Umbilical cord (tissue), 2 donors: ENCODE measurements around the gene AIF1L. TPM values are rescaled to one million over a fixed set of nuclear protein-coding genes. Genes with fewer than 3 reads are reported as not detected.

Source experiments
- DNase-seq: peaks from one replicate; pipeline ENCODE4 v3.0.0-alpha.2; 2015; ENCODE audit warnings: low spot score
- total RNA-seq: library from RNA; depleted of rRNA; stranded (reverse); fragments of >200 nt; gene quantifications from one replicate; pipeline ENCODE4 v1.2.3, GENCODE V29; 2014; ENCODE audit warnings: low replicate concordance; ENCODE audit not compliant: insufficient read depth

AIF1L gene
- total RNA-seq: 35.4 TPM

DNA sequence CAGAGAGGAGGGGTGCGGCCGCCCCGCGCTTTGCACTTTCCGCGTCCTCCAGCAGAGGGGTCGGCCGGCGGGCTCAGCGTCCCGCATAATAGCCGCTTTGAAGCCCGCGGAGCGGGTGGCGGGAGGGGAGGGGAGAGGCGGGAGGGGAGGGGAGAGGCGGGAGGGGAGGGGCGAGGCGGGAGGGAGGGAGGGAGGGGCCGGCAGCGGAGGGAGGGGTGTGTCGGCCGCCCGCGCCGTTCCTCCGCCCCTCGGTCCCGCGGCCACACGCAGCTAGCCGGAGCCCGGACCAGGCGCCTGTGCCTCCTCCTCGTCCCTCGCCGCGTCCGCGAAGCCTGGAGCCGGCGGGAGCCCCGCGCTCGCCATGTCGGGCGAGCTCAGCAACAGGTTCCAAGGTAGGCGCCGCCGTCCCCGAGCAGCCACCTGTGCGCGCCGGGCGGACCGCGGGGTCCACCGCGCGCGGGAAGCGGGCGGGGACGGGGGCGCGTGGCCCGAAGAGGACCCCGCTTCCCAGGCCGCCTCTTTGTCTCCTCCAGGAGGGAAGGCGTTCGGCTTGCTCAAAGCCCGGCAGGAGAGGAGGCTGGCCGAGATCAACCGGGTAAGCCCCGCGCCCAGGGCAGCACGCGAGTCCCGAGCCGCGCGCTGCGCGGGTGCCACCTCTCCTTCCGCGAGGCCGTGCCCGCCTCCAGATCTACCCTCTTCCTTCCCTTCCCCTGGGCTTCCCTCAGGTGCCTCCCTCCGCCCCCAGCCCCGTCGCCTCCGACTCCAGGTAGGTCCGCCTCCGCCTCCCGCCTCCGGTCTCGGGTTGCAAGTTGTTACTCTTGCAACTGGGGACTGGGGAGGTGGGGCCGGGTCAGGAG, at the start of gene AIF1L:
Gene AIF1L, plus strand, starts transcription at position 263 of the 857 bp plus-strand sequence. Its CDS starts 99 bp downstream, at position 362.
- DNase-seq: peak; percentile 26

DNA sequence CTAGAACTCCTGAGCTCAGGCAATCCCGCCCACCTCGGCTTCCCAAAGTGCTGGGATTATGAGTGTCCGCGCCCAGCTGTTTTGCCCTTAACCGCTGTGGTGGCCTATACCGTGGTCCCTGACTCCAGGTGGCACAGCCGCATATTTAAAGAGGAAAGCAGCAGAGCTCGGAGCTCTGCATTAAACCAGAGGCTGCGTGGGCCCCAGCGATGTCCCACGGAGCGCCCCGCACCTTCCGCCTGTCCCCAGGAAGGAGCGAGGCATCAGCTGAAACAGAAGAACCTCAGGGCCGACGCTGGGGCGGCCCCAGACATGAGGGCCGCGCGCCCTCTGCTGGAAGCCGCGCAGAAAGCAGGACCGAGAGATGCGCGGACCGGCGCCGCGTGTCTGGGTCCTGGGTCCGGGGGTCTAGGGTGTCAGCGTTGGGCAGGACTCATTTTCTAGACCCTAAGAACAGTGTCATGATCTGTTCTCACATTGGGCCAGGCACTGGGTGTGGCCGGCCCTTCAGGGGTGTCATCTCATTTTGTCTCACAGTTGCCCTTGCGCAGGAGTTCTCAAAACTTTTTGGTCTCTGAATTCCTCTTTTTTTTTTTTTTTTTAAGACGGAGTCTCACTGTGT, 49.6 kb upstream of the AIF1L start:
- peak; percentile 66 for DNase-seq

DNA sequence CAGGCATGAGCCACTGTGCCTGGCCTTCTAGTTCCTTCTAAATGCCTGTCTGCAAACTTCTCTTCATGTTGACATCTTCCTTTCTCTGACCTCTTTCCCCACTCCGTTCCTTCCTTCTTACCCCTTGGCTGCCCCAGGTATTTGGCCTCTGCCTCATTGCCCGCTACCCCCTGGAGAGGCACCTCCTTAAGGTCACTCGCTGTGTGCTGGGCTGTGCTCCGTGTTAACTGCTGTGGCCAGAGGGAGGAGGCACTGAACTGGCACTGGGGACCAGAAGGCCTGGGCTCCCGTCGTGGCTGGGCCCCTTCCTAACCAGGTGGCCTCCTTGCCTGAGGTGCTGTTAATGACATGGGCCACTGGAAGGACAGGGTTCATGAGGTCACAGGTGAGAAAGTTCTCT, 48.0 kb upstream of the AIF1L start:
- DNase-seq: no peak

DNA sequence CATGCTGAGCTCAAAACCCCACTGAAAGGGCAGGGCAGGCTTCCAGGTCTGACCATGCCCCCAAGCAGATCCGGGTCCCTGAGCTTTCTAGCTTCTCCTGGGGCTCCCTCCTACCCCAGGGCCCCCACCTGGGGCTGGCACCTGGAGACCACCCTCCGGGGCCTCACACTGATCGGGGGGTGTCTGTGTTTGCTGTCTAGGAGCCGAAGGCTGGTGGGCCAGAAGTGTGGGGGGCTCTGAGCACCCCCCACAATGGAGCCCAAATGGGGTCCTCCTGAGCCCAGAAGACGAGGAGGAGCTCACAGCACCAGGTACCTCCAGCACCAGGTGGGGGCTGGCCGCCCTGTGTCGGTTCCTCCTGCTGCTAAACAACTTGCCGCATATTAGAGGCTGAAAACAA, 47.5 kb upstream of the AIF1L start:
- DNase-seq: no peak

DNA sequence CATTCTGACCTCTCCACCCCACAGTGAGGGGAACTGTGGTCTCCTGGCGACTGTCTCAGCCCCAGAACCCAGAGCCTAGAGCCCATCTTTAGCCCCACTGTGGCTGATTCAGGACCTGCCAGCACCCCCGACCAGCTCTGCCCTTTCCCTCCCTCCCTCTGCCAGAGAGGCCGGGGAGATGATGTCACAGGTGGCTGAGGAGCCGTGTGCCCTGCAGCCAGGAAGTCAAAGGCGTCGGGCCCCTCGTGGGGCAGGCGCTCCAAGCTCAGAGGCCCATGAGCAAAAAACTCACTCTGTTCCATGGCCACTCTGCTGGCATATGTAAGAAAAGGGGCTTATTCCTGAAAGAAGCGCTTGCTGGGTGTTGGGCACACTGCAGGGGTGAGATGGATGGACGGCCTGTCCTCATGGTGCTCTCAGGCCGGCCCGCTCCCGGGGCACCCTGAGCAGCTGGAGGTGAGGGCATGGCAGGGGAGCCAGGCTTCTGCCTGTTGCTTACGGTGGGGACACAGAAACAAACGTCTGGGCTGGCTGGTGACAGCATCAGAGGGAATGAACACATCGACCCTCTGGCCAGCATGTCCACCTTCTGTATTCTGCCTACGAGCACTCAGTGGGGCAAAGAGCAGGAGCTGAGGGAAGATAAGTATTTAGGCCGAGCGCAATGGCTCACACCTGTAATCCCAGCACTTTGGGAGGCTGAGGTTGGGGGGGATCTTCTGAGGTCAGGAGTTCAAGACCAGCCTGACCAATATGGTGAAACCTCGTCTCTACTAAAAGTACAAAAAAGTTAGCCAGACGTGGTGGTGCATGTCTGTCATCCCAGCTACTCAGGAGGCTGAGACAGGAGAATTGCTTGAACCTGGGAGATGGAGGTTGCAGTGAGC, 46.3 kb upstream of the AIF1L start:
- no peak for DNase-seq

DNA sequence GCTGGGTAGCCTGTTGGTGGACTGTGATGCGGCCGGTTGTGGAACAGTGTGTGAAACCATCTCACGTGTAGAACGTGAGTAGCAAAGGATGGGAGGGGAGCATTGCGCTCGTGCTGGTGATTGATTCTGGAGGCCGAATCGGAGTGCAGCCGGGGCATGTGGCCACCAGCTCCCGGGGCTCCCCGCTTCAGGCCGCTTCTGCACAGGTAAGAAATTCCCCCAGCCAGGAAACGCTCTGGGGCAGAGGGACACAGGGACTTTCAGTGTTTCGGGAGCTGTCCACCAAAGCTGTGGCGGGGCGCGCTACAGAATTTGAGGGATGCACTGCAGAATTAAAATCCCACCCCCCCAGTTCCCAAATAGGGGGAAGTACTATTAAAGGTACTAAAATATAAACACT, 45.5 kb upstream of the AIF1L start:
- DNase-seq: no peak

DNA sequence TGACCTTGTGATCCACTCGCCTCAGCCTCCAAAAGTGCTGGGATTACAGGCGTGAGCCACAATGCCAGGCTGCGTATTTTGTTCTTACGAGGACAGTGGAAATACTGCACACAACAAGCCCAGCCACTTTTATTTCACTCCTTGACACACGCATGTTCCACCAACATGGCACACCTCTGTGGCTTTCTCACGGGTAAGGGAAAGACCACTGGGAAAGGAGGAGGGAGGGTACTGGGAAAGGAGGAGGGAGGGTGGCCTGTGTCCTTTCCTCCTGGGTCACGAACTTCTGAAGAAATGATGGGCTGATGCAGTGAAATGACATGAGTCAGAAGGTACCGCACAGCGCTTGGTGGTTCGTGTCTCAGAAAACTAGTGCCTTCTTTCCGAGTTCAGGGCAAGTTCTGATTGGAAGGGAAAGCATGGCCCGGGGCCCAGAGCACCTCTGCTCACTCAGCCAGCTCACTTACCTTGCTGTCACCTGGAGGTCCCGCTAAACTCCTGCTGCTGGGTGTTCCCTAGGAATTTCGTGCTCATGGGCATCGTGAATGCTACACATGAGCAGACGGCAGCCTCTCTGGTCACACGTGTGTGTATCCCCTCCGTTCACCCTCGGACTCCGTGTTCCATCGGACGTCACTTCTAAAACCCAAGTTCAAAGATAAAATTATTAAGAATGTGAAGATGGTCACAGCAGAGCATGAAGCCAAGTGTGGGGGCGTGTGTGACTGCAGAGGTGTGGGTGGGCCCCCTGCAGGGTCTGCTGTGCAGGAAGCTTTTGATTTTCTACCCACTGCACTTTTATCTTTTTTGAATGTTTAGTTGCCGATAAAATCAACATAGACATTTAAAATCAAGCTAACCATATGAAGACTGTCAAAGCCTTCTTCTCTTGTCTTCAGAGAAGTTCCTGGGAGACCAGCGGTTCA, 44.5 kb upstream of the AIF1L start:
- no peak for DNase-seq

DNA sequence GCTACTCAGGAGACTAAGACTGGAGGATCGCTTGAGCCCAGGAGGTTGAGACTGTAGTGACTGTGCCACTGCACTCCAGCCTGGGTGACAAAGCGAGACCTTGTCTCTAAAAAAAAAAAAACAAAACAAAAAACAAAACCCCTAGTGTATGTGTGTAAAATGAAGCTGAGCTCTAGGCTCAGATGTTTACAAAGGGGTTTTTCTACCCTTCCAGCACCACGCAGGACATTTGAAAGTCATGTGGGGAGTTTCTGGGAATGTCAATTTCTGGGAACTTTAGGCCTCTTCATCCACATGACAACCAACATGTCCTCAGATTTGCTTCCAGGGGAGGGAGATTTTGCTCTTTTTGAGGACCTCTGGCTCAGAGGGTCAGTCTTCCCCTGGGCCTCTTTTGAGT, 42.4 kb upstream of the AIF1L start:
- DNase-seq: no peak

DNA sequence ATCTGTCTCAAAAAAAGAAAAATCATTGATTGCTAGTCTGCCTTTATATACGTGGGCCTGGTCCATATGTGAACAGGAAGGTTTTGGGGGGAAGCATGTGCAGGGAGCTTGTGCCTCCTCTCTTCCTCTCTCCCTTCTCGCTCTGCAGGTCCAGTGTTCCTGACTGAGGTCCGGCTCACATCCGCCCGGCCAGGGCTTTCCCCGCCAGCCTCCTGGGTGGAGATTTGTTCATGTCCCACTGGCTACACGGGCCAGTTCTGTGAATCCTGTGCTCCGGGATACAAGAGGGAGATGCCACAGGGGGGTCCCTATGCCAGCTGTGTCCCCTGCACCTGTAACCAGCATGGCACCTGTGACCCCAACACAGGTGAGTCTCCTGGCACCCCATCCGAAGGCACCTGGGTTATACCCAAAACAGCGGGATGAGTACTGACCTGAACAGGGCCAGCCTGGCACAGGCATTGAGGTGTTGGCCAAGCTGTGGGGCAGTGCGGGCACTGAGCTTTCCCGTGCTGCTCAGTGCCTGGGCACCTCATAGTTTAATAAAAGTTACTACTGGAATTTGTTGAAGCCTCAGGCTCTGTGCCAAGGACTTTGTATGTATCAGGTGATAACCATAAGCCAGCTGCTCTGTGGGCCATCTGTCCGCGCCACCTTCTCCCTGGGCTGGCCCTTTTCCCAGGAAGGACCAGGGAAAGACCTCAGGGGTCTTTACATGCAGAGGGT, 39.4 kb upstream of the AIF1L start:
- DNase-seq: no peak

DNA sequence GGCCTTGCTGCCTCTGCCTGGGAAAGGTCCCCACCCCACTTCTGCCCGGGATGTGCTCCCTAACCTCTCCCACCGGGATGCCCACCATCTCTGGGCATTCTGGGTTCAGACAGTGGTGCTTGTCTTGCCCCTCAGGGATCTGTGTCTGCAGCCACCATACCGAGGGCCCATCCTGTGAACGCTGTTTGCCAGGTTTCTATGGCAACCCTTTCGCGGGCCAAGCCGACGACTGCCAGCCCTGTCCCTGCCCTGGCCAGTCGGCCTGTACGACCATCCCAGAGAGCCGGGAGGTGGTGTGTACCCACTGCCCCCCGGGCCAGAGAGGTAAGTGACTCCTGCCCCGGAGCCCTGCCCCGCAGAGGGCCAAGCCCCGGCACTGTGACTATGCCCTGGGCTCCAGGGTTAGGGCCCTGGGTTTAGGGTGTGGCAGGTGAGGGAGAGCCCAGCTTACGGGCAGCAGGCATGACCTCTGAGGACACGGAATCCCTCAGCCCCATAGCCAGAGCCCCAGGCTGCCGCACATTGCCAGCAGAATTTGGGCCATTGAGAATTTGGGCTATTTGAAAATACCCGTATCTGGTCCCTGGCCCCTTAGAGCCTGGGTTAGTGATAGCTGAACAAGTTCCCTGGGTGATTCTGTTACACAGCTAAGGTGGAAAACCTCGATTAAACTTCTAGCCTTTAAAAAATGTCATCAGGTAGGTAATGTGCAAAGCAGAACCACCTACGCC, 35.3 kb upstream of the AIF1L start:
- DNase-seq: no peak

DNA sequence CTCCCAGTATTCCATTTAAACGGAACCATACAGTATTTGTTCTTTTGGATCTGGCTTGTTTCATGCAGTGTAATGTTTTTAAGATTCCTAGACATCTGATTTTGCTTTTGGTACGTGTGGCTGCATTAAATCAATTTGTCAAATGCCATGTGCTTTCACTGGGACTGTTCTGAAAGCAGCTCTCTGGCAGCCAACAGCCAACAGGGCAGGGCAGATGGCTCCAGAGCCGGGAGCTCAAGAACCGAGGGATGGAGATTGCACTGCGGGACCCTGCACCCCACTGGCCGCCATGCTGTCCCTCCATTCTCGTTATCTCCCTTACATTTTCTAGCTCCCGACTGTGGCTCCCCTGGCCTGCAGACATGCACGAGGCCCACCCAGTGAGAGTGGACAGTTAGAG, 33.4 kb upstream of the AIF1L start:
- no peak for DNase-seq

DNA sequence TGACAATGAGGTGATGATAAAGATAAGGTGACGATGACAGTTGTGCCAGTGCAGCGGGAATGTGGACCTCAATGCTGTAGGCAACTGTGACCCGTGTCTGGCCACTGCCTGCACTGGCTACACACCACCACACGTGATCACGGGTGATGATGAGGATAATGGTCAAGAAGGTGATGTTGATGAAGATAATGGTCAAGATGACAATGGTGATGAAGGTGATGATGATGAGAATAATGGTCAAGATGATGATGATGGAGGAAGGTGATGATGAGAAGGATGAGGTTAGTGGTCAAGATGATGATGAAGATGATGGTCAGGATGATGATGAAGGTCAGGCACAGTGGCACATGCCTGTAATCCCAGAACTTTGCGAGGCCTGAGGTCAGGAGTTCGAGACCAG, 30.7 kb upstream of the AIF1L start:
- no peak for DNase-seq

DNA sequence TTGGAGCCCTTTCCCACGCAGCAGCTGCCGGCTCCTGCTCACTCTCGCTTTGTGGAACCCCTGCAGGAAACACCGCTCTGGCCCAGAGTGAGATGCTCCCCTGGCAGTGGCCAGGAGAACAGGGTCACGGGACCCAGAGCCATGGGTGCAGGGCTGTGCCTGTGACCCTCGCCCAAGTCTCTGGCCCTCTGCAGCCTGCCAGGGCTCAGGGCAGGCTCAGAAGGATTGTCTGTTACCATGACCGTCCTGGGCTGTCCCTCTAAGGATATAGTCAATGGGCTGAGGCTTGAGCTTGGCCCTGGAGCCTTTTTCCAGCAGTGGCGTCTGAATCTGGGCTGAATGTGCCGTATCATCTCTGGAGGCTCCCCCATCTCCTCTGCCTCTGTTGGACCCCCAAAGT, 28.7 kb upstream of the AIF1L start:
- no peak for DNase-seq

DNA sequence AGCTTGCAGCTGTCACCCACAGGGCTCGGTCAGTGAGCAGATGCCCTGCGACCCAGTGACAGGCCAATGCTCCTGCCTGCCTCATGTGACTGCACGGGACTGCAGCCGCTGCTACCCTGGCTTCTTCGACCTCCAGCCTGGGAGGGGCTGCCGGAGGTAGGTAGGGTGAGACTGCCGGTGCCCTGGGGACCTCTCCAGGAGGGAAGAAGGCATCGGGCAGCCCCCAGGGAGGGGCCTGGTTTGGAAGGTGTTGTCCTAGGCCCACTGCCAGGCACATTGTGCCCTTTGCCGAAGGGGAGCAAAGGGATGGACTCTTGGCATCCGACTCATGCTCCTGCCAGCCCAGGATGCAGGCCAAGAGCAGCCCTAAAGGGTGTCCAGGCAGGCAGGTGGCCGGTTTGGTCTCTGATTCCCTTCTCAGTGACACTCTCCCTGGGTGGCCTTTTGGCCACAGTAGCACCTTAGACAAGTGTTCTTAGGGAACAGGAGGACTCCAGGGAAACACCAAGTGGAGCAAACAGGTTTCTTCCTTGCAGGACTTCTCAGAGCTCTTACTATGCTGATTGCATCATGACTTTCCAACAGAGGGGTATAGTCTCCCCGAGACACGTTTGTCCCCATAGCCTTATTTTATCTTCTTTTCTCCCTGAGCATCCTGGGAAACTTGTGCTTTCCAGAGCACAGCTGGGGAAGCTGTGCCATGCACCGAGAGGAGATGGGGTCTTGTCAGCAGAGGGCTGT, 28.1 kb upstream of the AIF1L start:
- no peak for DNase-seq

DNA sequence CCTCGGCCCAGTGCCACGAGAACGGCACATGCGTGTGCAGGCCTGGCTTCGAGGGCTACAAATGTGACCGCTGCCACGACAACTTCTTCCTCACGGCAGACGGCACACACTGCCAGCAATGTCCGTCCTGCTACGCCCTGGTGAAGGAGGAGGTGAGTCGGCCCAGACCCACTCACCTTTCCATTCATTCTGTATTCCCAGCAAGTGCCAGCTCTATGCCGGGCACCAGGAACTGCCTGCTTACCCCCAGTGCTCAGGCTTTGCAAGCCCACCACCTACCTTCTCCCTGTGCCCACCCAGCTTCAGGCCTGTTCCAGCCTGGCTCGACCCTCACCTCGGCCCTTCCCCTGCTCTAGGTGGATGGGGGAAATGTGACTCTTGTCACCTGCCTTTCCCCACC, 26.6 kb upstream of the AIF1L start:
- no peak for DNase-seq

DNA sequence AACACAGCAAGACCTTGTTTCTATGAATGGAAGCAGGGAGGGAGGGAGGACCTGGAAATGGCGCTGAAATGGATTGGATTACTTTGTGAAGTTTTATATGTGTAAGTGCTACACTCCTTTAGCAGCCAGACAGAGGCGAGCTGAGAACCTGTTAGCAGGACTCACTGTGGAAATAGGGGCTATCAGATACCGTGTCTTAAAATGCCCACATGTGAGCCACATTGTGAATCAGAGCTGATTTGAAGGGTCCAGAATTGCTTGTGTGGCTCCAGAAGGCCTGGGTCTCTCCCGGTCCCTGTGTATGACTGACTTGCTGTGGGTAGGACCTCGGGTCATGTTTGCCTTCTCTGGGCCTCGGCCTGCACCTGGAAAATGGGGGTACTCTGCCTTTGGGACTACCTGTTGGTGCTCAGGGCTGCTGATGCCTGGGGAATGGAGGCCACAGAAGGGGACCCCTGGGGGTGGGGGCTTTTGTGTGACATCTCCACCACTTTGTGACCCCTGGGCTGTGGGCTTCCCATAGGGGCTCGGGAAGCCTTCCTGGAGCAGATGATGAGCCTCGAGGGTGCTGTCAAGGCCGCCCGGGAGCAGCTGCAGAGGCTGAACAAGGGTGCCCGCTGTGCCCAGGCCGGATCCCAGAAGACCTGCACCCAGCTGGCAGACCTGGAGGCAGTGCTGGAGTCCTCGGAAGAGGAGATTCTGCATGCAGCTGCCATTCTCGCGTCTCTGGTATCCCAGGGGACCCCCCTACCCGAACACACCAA, 24.0 kb upstream of the AIF1L start:
- no peak for DNase-seq

DNA sequence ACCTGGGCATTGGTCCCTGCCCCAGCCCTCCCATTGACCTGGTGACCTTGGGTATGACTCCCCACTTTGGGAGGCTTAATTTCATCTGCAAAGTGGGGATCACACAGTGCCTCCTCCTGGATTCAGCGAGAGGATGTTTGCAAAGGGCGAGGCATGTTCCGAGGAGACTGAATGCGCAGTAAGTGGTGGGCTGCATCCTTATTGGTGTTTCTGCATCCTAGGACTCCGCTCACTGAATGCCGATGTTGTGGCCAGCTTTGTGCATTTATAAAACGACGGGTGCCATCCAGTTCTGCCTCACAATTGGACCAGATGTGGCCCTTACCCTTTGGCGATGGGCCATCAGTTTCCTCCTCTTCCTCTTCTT, 23.5 kb upstream of the AIF1L start:
- no peak for DNase-seq
